ENCODE data around the gene PDE6H.

DNA sequence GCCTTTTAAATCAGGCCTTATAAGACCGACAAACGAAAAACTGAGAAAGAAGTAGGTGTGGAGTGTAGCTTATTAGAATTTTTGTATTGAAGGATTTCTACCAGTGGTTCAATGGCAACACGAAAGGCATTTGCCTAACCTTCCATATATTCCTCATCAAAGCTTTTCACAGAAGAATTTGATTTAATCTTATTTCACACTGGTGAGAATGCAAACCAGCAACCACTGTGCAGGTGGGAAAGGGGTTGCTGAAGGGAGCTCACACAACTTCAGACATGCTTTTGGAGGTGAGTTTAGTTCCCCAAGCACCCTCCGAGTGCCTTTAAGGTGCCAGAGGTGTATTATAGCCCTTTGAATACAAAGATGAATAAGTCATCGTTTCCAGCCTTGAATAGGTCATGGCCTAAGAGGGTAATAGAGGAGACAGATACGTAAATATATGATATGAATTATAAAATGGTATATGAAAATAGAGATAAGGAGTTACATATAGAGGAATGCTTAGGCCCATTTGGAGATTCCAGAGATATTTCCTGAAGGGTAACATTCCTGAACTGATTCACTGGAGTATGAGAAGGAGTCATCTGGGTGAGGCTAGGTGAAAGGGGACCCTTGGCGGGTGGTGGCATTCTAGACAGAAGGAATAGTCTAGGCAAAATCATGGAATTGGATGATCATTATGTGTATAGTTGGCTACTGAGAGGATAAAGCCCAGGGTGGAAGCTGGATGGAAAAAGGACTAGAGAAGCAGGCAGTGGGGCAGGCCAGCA lies 40.9 kb upstream of the PDE6H start:
- TF ChIP-seq CTCF (IDR thresholded peaks at IDR 0.05) (no peak), POLR2A (IDR thresholded peaks at IDR 0.05) (no peak)
